GM21515 (cell line): Measurements from ENCODE around the gene LNPEP.
"Not testable (repeated sequence)": the region's sequence is repeated elsewhere in the genome, so short reads cannot be mapped to it uniquely, and the experiment has no call there.

Experiments used
- ATAC-seq: cut with Tn5 transposase; IDR thresholded peaks from one replicate; pipeline ENCODE4 v1.9.1; 2021; ENCODE audit not compliant: unreplicated experiment

Gene LNPEP

GRCh38 chr5:96928931-96929708 is 6.8 kb upstream of the LNPEP start:
- ATAC-seq = no peak

- ATAC-seq = no peak
These were observed 5.8 kb upstream of the LNPEP start for GRCh38 chr5:96930058-96930457.

GRCh38 chr5:96930589-96930988 is 5.3 kb upstream of the LNPEP start:
- no peak for ATAC-seq

- ATAC-seq = not testable (repeated sequence)
These were observed 4.8 kb upstream of the LNPEP start for GRCh38 chr5:96931037-96931436.

GRCh38 chr5:96931605-96932004 is 4.3 kb upstream of the LNPEP start:
- ATAC-seq = no peak

GRCh38 chr5:96932026-96932425 is 3.9 kb upstream of the LNPEP start:
- ATAC-seq = no peak

GRCh38 chr5:96933764-96934707 is 1.8 kb upstream of the LNPEP start:
- ATAC-seq = no peak

- peak; percentile 64 for ATAC-seq
These were observed 947 bp upstream of the LNPEP start for GRCh38 chr5:96934708-96935558.

- ATAC-seq = peak; percentile 29
These were observed 796 bp downstream of the LNPEP start for GRCh38 chr5:96936431-96937320.

GRCh38 chr5:96940586-96940985 is 4.7 kb downstream of the LNPEP start:
- ATAC-seq = no peak

GRCh38 chr5:96941140-96941539 is 5.3 kb downstream of the LNPEP start:
- ATAC-seq = no peak

- no peak for ATAC-seq
These were observed 6.2 kb downstream of the LNPEP start for GRCh38 chr5:96942078-96942477.

GRCh38 chr5:96942911-96943310 is 7.0 kb downstream of the LNPEP start:
- no peak for ATAC-seq

- ATAC-seq = no peak
These were observed 7.9 kb downstream of the LNPEP start for GRCh38 chr5:96943799-96944198.

GRCh38 chr5:96945144-96945897 is 9.4 kb downstream of the LNPEP start:
- no peak for ATAC-seq

GRCh38 chr5:96946381-96946780 is 10.5 kb downstream of the LNPEP start:
- ATAC-seq = no peak

GRCh38 chr5:96952118-96952750 is 16.4 kb downstream of the LNPEP start:
- no peak for ATAC-seq

GRCh38 chr5:96952974-96953730 is 17.3 kb downstream of the LNPEP start:
- ATAC-seq = no peak
